NCI-H748 (cell line): Measurements from ENCODE around the gene ABCC8.
A peak's percentile ranks its signal among the peaks of the same experiment; 100 is the strongest.

Experiments used
- DNase-seq: peaks from one replicate; lab custom pipeline; 2025; ENCODE audit not compliant: unreplicated experiment; lab: John Stamatoyannopoulos, UW

Gene ABCC8

DNA sequence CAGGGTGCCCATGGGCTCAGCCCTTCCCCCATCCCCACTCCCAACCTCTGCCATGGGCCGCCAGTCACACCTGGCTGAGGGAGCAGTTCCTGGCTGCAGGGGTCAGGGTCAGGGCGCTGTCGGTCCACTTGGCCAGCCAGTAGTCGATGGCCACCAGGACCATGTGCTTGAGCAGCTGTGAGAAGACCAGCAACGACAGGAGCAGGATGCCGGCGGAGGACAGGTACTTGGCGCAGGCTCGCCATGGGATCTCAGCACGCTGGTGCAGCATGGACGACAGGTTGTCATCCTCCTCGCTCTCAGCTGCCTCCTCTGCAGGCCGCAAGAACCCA lies 69.9 kb downstream of the ABCC8 start:
- no peak for DNase-seq

GRCh38 chr11:17406082-17406817 lies 70.4 kb downstream of the ABCC8 start:
- peak; percentile 21 for DNase-seq

DNA sequence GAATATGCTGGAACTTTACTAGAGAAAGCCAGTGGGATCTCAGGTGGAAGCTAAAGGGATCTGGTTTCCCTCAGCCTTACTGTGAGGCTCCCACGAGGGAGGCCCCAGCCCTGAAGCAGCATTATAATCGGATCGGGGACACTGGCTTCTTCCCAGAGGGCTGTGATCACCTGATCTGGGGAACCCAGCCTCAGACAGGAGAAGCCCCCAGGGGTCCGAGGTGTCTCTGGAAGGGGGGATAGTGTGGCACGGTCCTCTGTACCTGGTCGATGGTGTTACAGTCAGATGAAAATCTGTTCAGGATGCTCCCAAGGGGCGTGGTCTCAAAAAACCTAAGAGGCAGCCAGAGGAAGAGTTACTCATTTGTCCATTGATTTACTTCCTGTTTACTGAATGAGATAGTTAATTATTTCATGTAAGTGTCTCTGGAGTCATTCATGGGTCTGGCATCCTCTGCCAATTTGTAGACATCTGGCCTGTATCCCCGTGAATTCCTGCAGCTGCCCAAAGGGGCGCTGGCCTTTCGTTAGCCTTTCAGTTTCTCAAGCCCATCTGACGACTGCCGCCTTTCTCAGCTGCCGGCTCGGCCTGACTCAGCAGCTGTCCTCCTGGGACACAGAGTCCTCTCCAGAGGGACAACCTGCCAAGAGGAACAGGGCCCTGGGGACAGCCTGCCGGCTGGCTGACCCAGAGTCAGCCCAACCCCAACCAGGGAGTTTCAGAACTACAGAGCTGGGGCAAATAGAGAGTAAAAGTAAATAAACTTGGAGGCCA lies 71.2 kb downstream of the ABCC8 start:
- DNase-seq = peak; percentile 76

DNA sequence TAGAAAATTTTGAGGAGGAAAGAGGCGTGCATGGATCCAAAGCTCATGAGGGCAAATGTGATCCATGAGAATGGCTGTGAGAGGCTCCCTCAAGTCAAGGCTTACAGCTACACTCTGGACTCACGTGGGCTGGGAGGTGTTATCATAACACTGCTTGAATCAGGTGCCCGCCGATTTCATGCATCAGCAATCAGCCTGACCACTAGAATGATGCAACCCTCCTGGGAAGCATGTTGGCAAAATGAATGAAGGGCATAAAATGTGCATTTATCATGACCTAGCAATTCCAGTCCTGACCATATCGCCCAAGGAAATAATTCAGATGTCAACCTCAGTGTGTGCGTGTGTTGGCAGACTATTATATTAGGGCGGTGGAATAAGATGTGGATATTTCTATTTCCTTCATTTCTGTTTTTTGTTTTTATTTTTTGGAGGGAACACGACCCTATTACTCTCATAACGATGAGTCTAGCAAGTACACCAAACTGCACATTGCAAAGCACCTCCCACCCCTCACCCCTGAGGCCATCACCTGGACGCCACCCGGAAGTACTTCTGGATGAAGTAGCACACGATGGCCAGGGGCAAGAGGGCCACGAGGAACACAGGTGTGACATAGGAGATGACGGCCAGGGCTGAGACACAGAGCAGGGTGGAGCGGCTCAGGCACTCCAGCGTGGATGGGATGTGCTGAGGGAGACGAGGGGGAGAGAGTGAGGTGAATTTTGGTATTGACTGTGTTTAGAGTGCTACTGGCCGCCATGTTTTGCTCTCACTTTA lies 72.5 kb downstream of the ABCC8 start:
- no peak for DNase-seq

DNA sequence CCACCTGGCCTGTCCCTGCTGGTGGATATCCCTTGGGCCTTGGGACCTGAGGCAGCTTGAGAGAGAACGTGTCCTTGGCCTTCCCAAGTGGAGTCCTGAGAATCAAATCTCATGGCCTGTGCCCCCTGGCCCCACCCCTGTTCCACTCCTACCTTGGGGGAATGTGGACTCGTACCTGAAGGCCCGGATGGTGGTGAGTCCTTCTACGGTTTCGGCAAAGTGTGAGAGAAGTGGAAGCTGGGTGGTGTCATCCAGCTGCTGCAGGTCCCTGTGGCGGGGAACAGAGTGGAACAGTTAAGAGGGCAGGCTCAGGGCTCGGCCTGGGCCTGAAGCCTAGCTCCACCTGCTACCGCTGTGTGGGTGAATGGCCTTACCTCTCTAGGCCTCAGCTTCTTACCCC lies 74.2 kb downstream of the ABCC8 start:
- DNase-seq = no peak

- no peak for DNase-seq
Measured at GRCh38 chr11:17401841-17402240, 74.8 kb downstream of the ABCC8 start.

DNA sequence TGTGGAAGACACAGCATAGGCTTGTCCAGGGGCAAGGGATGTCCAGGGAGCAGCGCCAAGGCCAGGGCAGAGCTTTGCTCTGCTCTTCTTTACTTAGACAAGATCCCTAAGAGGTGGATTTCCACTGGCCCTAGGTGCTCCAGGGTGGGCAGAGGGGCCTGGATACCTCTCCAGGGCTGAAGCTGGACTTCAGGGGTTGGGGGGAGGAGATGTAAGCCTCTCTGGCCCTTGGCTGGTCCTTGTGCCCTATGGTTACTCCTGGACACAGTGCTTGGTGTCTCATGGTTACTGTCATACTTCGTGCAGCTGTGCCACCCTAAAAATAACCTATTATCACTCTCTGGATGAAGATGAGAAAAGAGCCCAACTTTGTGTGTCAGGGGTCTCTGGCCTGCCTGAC lies 75.3 kb downstream of the ABCC8 start:
- DNase-seq = no peak

- DNase-seq = no peak
Measured at GRCh38 chr11:17400048-17400775, 76.4 kb downstream of the ABCC8 start.

DNA sequence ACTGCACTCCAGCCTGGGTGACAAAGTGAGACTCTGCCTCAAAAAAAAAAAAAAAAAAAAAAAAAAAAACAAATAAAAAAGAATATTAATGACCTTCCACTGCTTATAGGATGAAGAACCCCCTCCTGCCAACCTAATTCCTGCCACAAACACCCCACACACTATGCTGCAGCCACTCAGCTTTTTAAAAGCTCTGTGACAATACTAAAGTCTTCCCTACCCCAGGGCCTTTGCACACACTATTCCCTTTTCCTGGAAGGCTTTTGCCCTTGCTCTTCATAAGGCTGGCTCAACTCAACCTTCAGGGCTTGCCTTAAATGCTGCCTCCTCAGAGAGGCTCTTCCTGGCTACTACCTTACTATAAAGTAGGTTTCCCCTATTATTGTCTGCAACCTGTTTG lies 77.4 kb downstream of the ABCC8 start:
- DNase-seq = no peak

DNA sequence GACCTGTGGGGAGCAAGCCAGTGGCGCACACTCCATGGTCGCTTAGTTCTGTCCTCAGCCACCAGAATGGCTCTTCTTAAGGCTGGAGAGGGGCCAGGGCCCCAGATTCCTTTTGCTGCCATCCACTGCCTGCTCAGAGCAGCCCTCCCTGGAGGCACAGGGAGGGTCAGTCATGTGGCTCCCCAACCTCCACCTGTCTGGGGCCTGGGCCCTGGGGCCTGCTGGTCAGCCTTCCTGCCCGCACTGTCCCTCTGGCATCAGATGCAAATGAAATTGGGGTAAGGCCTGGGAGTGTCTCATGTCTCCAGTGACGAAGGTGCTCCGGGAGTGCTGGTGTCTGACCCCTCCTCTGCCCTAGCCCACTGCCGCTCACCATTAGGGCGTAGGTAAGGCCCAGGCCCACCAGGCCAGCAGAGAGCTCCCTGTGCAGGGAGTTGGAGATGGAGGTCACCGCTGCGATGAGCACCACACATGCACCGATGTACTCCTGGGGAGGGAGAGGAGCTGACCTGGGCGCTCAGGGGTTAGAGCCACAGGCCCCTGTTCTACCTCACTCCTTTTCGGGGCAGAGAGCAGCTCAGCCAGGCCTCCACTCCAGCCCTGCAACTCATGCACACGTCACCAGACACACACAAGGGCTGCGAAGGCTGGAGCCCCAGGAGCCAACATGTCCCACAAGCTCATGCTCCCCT lies 79.2 kb downstream of the ABCC8 start:
- DNase-seq = no peak

DNA sequence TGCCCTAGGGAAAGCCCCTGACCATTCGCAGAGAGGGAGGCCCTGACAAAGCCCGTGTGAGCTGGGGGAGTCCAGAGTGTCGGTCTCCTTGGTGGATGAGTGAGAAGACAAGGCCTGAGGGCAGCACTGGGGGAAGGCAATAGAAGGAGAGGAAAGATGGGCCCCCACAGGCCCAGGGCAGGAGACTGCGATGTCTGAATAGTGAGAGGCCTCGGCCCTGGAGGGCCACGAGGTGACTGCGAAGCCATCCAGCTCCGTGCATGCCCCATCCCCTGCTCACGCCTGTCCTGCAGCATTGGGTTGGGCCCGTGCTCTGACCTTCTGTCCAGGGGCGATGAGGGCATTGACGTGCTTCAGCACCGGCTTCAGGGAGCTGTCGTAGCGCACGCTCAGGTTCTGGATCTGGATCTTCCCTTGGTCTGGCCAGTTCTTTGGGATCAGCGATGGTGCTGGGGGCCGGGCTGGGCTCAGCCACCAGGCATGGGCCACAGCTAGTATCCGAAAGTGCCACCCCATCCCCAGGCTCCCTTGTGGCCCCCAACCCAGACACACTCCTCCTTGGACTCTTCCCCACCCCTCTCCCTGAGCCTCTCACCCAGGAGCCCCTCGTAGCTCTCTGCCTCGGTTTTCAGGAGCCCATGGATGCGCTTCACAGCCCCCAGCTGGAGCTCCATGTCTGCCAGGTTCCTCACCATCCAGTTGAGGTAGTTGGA lies 79.9 kb downstream of the ABCC8 start:
- no peak for DNase-seq

GRCh38 chr11:17395978-17396377 lies 80.7 kb downstream of the ABCC8 start:
- DNase-seq = no peak

- no peak for DNase-seq
Measured at GRCh38 chr11:17395554-17395961, 81.1 kb downstream of the ABCC8 start.

DNA sequence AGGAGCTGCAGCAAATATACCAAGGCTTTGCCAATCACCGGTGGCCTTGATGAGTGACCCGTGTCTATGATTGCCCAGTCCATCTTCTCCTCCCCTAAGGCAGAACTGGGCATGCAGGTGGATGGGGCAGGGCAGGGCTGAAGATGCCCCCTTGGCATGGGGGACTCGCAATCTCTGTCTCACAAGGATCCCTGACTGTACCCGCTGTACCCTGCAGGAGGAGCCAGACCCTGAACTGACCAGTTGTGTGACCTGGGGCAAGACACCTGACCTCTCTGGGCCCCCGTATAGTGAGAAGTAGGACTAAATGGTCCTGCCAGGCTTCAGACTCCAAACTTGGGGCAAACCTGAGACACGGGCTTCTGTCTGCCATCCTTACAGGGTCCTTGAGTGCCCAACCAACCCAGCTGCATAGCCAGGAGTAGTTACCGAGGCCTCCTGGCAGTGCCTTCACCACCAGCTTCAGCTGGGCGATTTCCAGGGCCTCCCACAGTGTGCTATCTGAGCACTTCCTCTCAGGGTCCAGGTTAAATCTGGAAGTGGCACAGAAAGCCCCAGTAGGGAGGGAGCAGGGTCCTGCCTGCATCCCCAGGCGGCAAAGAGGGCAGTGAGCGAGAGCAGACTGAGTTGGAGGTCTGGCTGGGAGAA lies 81.8 kb downstream of the ABCC8 start:
- DNase-seq = no peak

DNA sequence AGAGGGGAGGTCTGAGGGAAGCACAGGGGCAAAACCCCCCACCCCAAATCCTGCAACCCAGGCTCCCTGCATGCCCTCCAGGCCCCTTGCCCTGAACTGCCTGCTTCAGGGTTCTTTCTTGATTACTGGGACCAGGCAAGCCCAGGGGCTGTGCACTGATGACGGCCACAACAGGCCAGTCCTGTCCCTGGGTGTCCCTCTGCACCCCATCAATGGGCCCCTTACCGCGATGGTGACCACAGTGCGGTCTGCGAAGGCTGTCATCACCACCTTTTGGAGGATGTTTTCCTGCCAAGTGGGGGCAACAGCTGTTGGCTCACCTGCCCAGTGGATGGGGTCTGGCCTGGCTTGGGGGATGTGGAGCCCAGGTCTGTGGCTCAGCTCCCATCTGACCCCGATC lies 83.2 kb downstream of the ABCC8 start:
- no peak for DNase-seq

DNA sequence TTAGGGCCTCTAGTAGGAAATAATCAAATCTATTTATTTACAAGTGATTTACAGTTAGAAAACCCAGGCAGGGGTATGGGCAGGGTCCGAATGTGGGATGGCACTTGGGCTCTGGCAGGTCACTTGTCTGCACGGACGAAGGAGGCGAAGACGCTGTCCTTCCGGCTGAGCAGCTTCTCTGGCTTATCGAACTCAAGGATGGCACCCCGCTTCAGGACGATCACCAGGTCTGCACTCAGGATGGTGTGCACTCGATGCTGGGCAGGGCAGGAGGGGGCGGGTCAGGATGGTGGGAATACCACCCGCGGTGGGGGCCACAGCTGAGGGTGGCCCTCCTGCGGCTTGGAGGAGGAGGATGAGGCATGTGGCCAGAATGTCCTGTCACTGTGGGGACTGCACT lies 83.8 kb downstream of the ABCC8 start:
- no peak for DNase-seq

- peak; percentile 85 for DNase-seq
Measured at GRCh38 chr11:17391493-17392355, 84.9 kb downstream of the ABCC8 start.

- peak; percentile 57 for DNase-seq
Measured at GRCh38 chr11:17389957-17390649, 86.5 kb downstream of the ABCC8 start.
